Ramos (cell line): ENCODE results near the gene KRTAP8-1.

Source experiments
- in situ Hi-C: fragments of 300-500 bp; cut with MboI; formaldehyde crosslinking; loops from one replicate; pipeline ENCODE4 v1.14.3; 2022; ENCODE audit warnings: low sequenced_read_pairs; ENCODE audit not compliant: unreplicated experiment

Gene KRTAP8-1, protein sequence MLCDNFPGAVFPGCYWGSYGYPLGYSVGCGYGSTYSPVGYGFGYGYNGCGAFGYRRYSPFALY

DNA sequence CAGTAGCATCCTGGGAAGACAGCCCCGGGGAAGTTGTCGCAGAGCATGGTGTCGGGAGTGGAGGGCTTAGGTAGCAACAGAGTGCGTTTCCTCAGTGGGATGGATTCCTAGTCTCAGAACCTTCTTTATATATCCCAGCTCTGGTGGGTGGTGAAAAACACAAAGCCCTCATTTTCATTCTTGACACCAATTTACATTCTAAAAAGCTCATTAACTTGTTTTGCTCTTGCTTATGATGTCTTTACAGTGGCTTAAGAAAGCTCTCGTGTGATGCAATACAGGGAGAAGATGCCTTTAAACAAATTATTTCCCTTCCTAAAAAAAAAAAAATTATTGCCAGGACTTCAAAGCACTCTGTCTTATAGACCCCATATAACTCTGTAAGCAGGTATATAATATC, at the start of gene KRTAP8-1:
Gene KRTAP8-1, minus strand, starts transcription at position 101 of the 400 bp plus-strand sequence. Its CDS starts 54 bp downstream, at position 47.
- in situ Hi-C loops: no loop called here

- in situ Hi-C loops: loop anchor here (25.0 kb wide), 1 partner anchor 239 kb away; no protein-coding TSS in a partner anchor
Measured at GRCh38 chr21:30847627-30848500, 34.8 kb upstream of the KRTAP8-1 start.

DNA sequence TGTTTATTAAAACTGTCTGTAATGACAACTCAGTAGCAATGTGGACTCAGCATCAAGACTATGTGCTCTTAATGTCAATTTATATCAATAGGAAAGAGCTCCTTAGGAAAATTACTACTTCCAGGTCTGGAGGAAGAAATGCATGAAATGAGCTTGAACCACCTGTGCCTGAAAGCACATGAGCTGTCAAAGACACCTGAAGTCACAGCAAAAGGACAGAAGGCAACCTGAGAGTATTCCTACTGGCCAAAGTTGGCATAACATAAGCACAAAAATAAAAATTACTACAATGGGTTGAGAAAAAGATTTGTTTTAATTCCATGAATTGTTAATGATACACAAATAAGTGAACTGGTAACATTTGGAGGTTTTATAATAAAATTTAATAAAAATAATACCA, 29.9 kb upstream of the KRTAP8-1 start:
- in situ Hi-C loops: loop anchor here (25.0 kb wide), 1 partner anchor 244 kb away; no protein-coding TSS in a partner anchor

DNA sequence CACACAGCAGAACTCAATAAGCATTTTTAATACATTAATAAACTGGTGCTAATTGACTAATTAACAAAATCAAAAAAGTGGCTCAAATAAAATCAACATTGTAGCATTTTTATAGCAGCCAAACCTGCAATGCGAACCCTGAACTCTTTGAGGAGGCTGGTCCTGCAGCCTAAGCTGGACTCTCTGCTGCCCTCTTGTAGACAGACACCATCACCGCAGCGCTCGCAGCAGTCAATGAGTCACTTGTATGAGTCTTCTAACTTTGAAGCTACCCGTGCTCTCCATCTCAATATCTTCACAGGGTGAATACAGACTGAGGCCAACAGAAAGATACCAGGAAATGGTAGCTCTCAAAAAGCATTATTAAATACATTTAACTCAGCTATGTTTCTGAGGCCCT, 26.2 kb upstream of the KRTAP8-1 start:
- in situ Hi-C loops: loop anchor here (25.0 kb wide), 1 partner anchor 248 kb away; no protein-coding TSS in a partner anchor

- in situ Hi-C loops: loop anchor here (25.0 kb wide), 1 partner anchor 249 kb away; no protein-coding TSS in a partner anchor
Measured at GRCh38 chr21:30838536-30838935, 25.5 kb upstream of the KRTAP8-1 start.

DNA sequence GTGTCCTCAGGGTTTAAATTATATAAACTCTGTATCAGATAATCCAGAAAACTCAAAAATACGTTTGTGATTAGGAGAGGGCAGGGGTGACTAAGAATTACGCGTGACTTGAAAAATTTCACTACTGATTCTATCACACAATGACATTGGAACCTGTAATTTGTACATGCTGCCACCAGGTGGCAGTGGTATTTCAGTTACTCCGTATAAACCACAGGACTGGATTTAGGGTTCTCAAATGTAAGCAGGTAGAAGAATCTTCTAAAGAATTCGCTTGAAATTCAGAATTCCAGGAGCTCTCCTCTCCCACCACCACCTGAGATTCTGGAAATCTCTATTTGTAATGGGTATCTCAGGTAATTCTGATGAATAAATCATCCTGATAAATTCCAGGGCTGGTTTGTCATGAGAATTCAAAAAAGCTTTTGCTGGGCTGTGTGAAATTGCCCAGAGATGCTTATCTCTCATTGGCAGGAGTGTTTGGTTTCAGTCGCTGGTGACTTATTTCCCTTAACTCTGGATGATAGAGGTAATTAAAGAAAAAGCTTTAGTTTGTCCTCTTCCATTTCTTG, 18.2 kb upstream of the KRTAP8-1 start:
- in situ Hi-C loops: loop anchor here (25.0 kb wide), 1 partner anchor 256 kb away; no protein-coding TSS in a partner anchor

GRCh38 chr21:30829659-30830058, 16.6 kb upstream of the KRTAP8-1 start, which contains the start of gene KRTAP7-1:
Gene KRTAP7-1 (minus strand): TSS chr21:30829759. CDS start chr21:30829698, 61 bp downstream.
- in situ Hi-C loops: loop anchor here (25.0 kb wide), 1 partner anchor 258 kb away; no protein-coding TSS in a partner anchor

- in situ Hi-C loops: no loop called here
Measured at GRCh38 chr21:30818837-30819610, 6.0 kb upstream of the KRTAP8-1 start.

DNA sequence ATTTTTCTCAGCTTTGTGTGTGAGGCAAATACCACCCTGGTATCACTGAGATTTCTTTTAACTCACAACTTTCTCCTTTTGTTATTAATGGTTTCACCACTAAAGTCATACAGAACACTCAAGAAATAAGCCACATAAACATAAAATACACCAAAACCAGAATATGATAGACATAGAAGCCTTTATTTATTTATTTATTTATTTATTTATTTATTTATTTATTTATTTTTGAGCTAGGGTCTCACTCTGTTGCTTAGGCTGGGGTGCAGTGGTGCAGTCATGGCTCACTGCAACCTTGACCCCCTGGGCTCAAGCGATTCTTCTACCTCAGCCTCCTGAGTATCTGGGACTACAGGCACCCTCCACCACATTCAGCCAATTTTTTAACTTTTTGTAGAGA, 12.5 kb downstream of the KRTAP8-1 start:
- in situ Hi-C loops: no loop called here

GRCh38 chr21:30793581-30794314, 19.3 kb downstream of the KRTAP8-1 start:
- in situ Hi-C loops: no loop called here

DNA sequence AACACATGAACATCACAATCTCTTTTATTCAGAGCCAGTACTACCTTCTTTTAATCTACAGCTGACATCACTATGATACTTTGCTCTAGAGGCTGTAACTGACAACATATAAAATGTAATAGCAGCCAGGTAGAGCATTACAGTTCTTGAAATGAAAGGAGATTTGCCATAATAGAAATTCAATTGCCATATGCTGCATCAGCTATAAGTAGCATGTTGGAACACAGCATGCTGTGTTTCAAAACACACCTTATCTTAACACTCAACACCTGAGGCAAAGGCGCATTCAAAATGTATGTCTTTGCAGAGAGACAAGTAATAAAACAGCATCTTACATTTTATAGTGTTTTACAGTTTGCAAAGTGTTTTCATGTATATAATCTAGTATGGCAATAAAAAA, 33.8 kb downstream of the KRTAP8-1 start:
- in situ Hi-C loops: no loop called here

DNA sequence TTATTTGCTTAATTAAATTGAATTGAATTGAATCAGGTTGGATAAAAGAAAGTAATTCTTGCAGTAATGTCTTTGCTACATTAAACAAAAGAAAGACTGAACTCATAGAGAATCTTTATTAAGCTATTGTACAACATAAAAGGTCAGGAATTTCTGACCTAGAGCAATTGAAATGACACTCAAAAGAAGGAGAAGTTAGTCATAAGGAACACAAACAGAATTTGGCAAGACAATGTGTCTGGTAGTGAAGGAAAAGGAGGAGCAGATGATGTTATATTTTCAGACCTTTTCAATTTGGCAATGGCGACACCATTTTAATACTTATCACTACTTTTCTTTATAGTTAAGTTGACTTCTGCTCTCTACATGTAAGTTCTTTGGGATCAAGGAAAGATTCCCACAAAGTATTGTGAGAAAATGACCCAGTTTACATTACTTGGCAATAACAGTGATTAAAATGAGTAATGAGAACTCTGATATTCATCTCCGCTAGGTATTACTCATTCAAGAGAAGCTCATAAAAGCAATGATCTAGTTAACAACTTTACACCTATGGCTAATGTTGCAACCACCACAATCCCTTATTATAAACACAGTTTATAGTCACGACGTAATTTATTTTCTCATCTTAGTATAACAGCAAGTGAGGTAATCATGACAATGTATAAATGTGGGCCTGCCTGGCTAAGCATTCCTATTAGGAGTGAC, 43.2 kb downstream of the KRTAP8-1 start:
- in situ Hi-C loops: no loop called here
